Stimulated activated naive CD8-positive, alpha-beta T cell treated with anti-CD3 and anti-CD28 coated beads, Interleukin-15, Interleukin-2, amounts not matched to agents 100 ng/mL and 50 ng/mL, for 24 hours (primary cell): ENCODE results near the gene BHLHE23.
"Not testable (repeated sequence)": the region's sequence is repeated elsewhere in the genome, so short reads cannot be mapped to it uniquely, and the experiment has no call there.

Experiments used
- H3K27ac Mint-ChIP-seq: one replicate; pipeline ENCODE4 v1.8.0; 2021; ENCODE audit warnings: mild to moderate bottlenecking, mixed read lengths
- H3K27me3 Mint-ChIP-seq: one replicate; pipeline ENCODE4 v1.8.0; 2021; ENCODE audit warnings: mixed read lengths
- H3K36me3 Mint-ChIP-seq: one replicate; pipeline ENCODE4 v1.8.0; 2021; ENCODE audit warnings: low read depth, mixed read lengths
- H3K4me1 Mint-ChIP-seq: one replicate; pipeline ENCODE4 v1.8.0; 2021; ENCODE audit warnings: low read depth, mixed read lengths
- H3K4me3 Mint-ChIP-seq: one replicate; pipeline ENCODE4 v1.8.0; 2021; ENCODE audit warnings: mild to moderate bottlenecking, mixed read lengths
- H3K9me3 Mint-ChIP-seq: one replicate; pipeline ENCODE4 v1.8.0; 2021; ENCODE audit warnings: mixed read lengths

BHLHE23 gene

DNA sequence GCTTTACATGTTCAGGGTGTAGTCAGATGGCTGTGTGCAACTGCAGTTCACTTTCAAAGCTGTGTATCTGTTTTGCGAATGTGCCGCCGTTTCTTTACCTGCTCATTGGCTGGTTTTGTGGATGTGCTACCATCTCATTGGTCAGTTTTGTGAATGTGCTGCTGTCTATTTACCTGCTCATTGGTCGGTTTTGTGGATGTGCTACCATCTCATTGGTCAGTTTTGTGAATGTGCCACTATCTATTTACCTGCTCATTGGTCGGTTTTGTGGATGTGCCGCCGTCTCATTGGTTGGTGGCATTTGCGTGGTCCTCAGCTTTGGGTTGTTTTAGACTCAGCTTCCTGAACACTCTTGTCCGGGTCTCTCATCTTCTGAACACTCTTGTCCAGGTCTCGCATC, 40.5 kb upstream of the BHLHE23 start:
- H3K4me1 Mint-ChIP-seq = no peaks in the 10 kb centered on the region
- H3K27me3 Mint-ChIP-seq = peaks cover 4% of the 10 kb centered on the region
- no peaks in the 10 kb centered on the region for H3K9me3 Mint-ChIP-seq
- H3K27ac Mint-ChIP-seq = no peak overlapping the region
- H3K4me3 Mint-ChIP-seq = no peak overlapping the region
- H3K36me3 Mint-ChIP-seq = no peaks in the 10 kb centered on the region

DNA sequence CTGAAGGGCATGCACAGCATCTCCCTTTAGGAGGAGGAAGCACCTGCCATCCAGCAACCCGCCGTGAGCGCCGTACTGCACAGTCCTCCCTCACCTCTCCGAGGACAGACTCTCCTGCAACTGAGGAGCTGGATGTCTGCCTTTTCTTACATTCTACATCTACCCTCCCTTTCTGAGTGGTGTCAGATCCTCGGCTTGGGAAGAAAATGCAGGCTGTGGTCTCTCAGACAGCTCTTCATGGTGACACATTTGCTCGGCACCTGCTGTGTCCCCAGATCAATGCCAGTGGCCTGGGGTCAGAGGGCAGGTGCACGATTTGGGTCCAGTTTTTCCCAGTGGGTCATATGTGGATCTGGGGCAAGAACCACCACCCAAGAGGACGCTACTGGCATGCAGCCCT, 40.1 kb upstream of the BHLHE23 start:
- Mint-ChIP-seq H3K4me3 (no peak overlapping the region), H3K4me1 (no peaks in the 10 kb centered on the region), H3K27ac (no peak overlapping the region), H3K9me3 (no peaks in the 10 kb centered on the region), H3K36me3 (no peaks in the 10 kb centered on the region), H3K27me3 (peaks cover 6% of the 10 kb centered on the region)

DNA sequence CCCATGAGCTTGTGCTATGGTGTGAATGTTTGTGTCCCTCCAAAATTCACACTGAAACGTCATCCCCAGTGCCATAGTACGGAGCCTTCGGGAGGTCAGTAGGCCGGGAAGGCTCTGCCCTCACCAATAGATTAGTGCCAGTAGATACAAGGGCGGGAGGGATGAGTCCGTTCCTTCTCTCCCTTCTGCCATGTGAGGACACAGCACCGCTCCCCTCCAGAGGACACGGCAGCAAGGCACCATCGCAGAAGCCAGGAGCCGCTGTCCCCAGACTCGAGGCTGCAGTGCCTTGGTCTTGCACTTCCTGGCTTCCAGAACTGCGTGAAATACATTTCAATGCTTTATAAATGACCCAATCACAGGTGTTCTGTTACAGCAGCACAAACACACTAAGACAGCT, 39.2 kb upstream of the BHLHE23 start:
- H3K9me3 Mint-ChIP-seq = no peaks in the 10 kb centered on the region
- peaks cover 8% of the 10 kb centered on the region for H3K27me3 Mint-ChIP-seq

DNA sequence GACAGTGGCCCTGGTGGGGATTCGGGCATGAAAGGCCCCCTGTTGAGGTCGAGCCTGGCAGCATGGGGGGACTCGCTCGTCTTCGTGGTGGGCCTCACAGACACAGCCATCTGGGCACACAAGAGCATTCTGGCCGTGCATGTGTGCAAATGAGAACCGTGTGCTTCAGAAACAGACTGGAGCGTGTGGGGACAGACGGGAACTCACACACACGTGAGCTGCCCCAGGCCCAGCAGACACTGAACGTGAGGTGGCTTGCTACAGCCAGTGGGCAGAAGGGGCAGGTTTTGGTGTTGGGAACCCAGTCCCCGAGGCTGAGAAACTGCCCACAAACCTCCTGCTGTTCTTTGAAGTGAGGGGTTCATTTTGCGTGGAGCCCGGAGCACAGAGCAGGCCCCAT, 38.6 kb upstream of the BHLHE23 start:
- Mint-ChIP-seq H3K27me3 (peaks cover 14% of the 10 kb centered on the region), H3K4me3 (no peak overlapping the region), H3K27ac (no peak overlapping the region), H3K4me1 (no peaks in the 10 kb centered on the region), H3K9me3 (no peaks in the 10 kb centered on the region), H3K36me3 (no peaks in the 10 kb centered on the region)

More for the DNA sequence above, 39.2 kb upstream of the BHLHE23 start:
- Mint-ChIP-seq H3K36me3 (no peaks in the 10 kb centered on the region), H3K27ac (no peak overlapping the region), H3K4me1 (no peaks in the 10 kb centered on the region), H3K4me3 (no peak overlapping the region)

DNA sequence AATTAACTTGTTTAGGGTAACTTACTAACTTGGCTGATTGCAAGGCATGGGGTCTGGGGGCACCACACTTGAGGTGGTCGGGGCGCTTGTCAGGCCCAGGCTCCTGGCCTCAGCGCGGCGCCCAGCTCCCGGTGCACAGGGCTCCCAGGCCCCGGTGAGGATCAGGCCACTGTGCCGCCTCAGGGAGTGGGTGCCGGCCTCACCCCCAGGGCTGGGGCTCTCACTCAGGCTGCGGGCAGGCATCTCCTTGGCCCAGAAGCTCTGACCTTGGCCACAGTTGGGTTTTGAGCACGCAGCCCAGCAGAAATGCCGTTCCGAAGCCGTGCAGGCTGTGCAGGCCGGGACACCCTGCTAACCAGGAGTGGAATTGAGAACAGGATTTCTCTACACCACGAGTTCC, 37.8 kb upstream of the BHLHE23 start:
- no peak overlapping the region for H3K27ac Mint-ChIP-seq
- peaks cover 21% of the 10 kb centered on the region for H3K27me3 Mint-ChIP-seq
- no peak overlapping the region for H3K4me3 Mint-ChIP-seq
- H3K36me3 Mint-ChIP-seq = no peaks in the 10 kb centered on the region
- no peaks in the 10 kb centered on the region for H3K4me1 Mint-ChIP-seq
- no peaks in the 10 kb centered on the region for H3K9me3 Mint-ChIP-seq

DNA sequence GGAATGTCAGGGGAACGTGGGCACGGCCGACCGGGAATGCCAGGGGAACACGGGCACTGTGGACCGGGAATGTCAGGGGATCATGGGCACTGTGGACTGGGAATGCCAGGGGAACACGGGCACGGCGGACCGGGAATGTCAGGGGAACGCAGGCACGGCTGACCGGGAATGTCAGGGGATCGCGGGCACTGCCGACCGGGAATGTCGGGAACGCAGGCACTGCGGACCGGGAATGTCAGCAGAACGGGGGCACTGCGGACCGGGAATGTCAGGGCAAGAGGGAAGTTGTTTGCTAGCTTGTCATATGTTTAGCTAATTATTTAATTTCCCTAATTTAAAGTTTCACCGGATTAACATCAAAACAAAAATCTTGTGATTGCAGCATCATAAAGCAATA, 37.4 kb upstream of the BHLHE23 start:
- Mint-ChIP-seq H3K27ac (no peak overlapping the region), H3K36me3 (no peaks in the 10 kb centered on the region), H3K4me1 (no peaks in the 10 kb centered on the region), H3K27me3 (peaks cover 23% of the 10 kb centered on the region), H3K9me3 (no peaks in the 10 kb centered on the region), H3K4me3 (no peak overlapping the region)

DNA sequence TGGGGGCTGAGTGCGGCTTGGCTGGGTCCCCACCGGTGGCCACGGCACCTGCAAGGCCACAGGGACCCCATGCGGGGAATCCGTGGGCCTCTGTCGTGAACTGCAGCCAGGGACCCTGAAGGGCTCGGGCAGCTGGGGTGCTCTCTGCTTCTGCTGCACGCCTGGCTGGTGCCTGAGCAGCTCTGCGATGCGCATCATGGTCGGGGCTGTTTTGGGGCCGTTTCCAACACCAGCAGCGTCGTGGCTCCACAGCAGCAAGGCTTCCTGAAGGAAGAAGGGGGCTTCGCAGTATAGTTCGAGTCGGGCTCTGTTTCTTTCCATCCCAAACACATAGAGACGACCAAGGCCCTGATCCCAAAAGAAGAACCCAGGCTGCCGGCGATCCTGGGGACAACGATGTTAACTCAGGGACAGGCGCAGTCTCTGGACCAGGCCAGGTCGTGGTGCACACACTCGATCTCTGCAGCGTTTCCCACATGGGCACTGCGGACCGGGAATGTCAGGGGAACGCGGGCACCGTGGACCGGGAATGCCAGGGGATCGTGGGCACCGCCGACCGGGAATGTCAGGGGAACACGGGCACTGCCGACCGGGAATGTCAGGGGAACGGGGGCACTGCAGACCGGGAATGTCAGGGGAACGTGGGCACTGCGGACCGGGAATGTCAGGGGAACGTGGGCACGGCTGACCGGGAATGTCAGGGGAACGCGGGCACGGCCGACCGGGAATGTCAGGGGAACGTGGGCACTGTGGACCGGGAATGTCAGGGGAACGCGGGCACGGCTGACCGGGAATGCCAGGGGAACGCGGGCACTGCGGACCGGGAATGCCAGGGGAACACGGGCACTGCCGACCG, 36.8 kb upstream of the BHLHE23 start:
- Mint-ChIP-seq H3K36me3 (no peaks in the 10 kb centered on the region), H3K27ac (no peak overlapping the region), H3K4me1 (no peaks in the 10 kb centered on the region), H3K4me3 (no peak overlapping the region), H3K9me3 (no peaks in the 10 kb centered on the region), H3K27me3 (peaks cover 23% of the 10 kb centered on the region)

DNA sequence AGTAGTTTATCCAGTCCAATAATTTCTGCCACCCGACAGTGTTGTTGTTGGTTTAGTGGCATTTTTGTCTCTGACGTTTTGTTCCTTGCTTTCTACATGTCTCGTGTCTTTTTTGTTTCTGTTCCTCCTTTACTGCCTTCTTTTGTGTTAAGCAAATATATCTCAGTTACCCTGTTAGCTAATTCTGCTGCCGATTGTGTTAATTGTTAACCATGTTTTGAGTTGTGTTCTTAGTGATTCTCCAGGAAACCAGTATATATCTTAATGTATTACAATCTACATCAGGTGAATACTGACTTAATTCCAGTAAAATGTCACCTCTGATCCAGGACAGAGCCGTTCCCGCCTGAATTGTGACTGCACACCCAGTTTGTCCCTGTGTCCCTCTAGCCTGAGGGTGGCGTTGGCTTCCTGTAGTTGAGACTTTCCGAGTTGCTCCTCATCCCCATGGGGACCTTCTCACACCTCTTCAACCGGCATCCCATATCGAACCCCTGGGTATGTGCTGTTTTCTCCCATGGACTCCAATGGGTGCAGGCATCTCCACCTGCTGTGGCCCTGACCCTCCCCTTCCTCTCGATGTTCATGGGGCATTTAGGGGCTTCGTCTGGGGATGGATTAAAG, 35.8 kb upstream of the BHLHE23 start:
- Mint-ChIP-seq H3K27ac (no peak overlapping the region), H3K27me3 (peaks cover 23% of the 10 kb centered on the region), H3K4me1 (no peaks in the 10 kb centered on the region)

DNA sequence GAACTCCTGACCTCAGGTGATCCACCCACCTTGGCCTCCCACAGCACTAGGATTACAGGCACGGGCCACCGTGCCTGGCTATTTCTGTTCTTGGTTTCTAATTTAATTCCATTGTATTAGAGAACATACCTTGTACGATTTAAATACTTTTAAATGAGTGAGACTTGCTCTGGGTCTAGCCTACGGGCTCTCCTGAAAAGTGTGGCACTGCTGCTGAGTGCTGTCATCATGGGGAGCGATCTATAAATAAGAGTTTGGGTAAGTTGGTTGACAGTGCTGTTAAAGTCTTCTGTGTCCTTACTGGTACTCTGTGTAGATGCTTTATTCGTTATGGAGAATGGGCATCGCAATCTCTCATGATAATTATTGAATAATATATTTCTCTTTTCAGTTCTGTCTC, 35.0 kb upstream of the BHLHE23 start:
- Mint-ChIP-seq H3K4me3 (no peak overlapping the region), H3K9me3 (no peaks in the 10 kb centered on the region), H3K27ac (no peak overlapping the region), H3K36me3 (no peaks in the 10 kb centered on the region), H3K27me3 (peaks cover 25% of the 10 kb centered on the region), H3K4me1 (no peaks in the 10 kb centered on the region)

More for the DNA sequence above, 35.8 kb upstream of the BHLHE23 start:
- Mint-ChIP-seq H3K36me3 (no peaks in the 10 kb centered on the region), H3K4me3 (no peak overlapping the region), H3K9me3 (no peaks in the 10 kb centered on the region)

DNA sequence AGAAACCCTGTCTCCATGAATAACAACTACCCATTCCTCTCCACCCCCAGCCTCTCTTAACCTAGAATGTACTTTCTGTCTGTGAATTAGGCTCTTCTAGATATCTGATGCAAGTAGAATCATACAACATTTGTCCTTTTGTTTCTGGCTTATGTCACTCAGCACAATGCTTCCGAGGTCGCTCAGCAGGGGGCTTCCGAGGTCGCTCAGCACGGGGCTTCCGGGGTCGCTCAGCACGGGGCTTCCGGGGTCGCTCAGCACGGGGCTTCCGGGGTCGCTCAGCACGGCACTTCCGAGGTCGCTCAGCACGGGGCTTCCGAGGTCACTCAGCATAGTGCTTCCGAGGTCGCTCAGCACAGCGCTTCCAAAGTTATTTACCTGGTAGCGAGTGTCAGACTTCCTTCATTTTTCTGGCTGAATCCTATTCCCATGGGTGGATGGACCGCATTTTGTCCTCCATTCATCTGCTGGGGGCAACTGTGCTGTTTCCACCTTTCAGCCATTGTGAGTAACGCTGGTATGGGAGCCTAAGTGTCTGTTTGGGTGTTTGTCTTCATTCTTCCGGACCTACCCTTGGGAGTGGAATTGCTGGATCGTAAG, 31.0 kb upstream of the BHLHE23 start:
- H3K4me1 Mint-ChIP-seq = peaks cover 9% of the 10 kb centered on the region
- no peaks in the 10 kb centered on the region for H3K36me3 Mint-ChIP-seq
- no peak overlapping the region for H3K27ac Mint-ChIP-seq
- H3K4me3 Mint-ChIP-seq = no peak overlapping the region
- no peaks in the 10 kb centered on the region for H3K9me3 Mint-ChIP-seq
- peaks cover 34% of the 10 kb centered on the region for H3K27me3 Mint-ChIP-seq

DNA sequence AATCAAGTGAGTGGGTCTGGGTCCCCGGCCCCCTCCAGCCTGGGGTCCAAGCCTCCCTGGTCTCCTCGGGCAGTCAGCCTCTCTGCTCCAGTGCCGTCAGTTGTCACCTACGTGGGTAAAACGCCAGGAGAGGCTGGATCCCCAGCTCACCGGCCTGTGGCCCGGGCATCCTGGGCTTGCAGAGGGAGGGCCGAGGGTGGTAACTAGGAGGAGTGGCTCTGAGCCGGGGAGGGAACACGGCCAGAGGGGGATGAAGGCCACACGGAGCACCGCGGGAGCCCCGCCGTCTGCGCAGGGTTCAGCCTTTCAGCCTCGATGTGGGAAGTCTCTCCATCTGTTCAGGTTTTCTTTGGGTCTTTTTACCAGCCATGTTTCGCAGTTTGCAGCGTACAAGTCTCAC, 29.5 kb upstream of the BHLHE23 start:
- no peak overlapping the region for H3K27ac Mint-ChIP-seq
- H3K4me3 Mint-ChIP-seq = no peak overlapping the region
- peaks cover 31% of the 10 kb centered on the region for H3K27me3 Mint-ChIP-seq
- H3K9me3 Mint-ChIP-seq = no peaks in the 10 kb centered on the region
- H3K4me1 Mint-ChIP-seq = peaks cover 10% of the 10 kb centered on the region
- no peaks in the 10 kb centered on the region for H3K36me3 Mint-ChIP-seq

DNA sequence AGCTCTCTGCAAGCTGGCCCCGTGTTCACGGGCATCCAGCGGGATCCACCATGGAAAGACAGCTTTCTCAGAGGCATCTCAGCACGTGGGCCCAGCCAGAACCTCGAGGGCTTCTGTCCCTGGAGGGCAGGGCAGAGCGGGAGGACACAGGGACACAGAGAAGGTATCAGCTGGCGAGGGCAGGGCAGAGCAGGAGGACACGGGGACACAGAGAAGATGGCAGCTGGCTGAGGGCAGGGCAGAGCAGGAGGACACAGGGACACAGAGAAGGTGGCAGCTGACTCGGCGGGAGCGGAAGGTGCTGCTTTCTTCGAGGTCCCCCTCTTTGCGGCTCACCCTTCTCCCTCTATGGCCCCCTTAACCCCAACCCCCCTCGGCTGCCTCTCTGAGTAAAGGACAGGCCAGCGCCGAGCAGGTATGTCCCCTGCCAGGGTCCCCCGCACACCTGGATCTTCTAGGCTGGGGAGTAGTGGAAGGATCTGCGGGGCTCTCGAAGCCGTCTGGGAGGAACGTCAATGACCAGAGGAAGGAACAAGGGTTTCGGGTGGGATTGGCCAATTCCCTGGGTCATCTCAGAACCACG, 28.9 kb upstream of the BHLHE23 start:
- peaks cover 25% of the 10 kb centered on the region for H3K27me3 Mint-ChIP-seq
- no peaks in the 10 kb centered on the region for H3K9me3 Mint-ChIP-seq
- H3K4me3 Mint-ChIP-seq = no peak overlapping the region
- H3K27ac Mint-ChIP-seq = no peak overlapping the region
- H3K36me3 Mint-ChIP-seq = no peaks in the 10 kb centered on the region
- H3K4me1 Mint-ChIP-seq = peaks cover 10% of the 10 kb centered on the region

DNA sequence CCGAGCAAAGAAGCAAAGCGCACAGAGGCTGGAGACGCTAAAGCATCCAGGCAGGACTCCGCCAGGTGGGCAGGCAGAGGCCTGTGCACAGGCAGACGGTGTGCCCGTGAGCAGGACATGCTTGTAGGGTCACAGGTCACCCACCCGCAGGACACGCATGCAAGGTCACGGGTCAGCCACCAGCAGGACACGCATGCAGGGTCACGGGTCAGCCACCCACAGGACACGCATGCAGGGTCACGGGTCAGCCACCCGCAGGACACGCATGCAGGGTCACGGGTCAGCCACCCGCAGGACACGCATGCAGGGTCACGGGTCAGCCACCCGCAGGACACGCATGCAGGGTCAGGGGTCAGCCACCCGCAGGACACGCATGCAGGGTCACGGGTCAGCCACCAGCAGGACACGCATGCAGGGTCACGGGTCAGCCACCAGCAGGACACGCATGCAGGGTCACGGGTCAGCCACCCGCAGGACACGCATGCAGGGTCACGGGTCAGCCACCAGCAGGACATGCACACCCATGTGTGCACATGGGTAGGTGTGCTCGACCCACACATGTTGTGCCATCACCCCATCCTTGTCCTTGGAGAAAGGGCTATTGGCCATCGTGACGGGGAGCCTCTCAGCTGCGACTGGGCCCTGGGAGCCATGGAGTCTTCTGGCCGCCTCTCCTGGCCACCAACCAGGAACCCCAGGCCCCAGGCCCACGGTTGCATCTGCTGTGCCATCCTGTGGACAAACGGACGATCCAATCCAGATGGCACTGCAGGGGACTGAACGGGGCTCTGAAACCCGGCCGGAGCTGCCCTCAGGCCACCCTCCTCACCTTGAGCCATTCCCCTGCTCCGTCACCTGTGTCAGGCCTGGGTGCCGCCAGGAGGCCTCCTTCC, 28.2 kb upstream of the BHLHE23 start:
- not testable (repeated sequence) for H3K9me3 Mint-ChIP-seq, H3K4me3 Mint-ChIP-seq, H3K27ac Mint-ChIP-seq, H3K36me3 Mint-ChIP-seq
- H3K4me1 Mint-ChIP-seq = peaks cover 10% of the 10 kb centered on the region
- peaks cover 18% of the 10 kb centered on the region for H3K27me3 Mint-ChIP-seq
